ENCODE data around the gene GNAS.

DNA sequence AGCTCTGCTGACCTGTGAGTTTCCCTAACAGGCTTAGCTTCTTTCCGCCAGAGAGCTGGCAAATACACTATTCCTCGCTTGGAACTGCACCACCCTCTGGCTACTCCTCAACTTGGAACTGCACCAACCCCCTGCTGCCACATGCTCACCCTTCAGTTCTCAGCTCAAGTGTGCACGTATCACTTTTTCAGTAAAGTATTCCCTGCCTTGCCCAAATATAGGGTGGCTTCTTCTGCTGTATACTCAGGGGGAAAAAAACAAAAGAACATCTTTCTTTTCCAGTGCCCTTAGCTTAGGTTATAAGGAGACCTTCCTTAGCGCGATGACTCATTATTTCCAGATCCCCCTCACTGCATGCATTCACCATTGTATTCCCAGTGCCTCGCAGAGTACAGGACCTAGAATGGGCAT, 23.0 kb upstream of the GNAS start:
- TF ChIP-seq CTCF (IDR thresholded peaks at IDR 0.05) = no peak
- TF ChIP-seq EP300 (IDR thresholded peaks at IDR 0.05) = no peak
- TF ChIP-seq POLR2A (IDR thresholded peaks at IDR 0.05) = no peak

Measured in suprapubic skin (tissue), 3 donors.